ENCODE data around the gene COL23A1.

The COL23A1 gene

DNA sequence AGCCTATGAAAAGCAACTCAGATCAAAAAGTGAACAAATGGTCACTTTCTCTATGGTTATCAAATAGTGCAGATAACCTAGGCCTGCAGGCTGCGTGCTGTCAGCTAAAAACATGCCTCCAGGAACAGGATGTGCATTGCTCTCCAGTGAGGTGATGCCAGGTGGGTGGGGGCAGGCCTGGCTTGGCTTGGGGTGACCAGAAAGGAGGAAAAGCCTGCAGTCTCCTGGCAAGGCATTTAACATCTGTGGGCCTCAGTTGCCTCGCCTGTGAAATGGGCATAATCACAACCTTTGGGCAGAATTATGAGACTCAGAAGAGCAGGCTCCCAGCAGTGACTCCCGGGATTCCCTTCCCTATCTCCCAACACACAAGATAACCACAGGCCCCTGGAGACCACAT lies 135.9 kb downstream of the COL23A1 start:
- no peak for DNase-seq

DNA sequence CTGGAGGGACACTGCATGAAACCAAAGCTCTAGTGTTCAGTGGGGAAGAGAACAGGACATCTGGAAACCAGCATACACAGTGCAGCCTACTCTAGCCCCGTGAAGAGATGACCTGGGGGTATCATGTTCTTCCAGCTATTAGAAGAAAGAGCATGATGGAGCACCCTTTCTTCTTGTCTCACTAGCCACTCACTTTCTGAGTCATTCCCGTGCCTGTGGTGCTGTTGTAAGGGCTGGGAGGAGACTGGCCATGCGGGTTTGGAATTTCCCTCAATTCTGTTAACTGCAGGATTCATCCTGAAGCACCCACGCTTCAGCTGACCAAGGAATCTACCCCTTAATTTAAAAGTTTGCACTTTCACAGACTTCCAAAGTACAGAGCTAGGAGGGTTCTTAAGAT lies 137.0 kb downstream of the COL23A1 start:
- no peak for DNase-seq

DNA sequence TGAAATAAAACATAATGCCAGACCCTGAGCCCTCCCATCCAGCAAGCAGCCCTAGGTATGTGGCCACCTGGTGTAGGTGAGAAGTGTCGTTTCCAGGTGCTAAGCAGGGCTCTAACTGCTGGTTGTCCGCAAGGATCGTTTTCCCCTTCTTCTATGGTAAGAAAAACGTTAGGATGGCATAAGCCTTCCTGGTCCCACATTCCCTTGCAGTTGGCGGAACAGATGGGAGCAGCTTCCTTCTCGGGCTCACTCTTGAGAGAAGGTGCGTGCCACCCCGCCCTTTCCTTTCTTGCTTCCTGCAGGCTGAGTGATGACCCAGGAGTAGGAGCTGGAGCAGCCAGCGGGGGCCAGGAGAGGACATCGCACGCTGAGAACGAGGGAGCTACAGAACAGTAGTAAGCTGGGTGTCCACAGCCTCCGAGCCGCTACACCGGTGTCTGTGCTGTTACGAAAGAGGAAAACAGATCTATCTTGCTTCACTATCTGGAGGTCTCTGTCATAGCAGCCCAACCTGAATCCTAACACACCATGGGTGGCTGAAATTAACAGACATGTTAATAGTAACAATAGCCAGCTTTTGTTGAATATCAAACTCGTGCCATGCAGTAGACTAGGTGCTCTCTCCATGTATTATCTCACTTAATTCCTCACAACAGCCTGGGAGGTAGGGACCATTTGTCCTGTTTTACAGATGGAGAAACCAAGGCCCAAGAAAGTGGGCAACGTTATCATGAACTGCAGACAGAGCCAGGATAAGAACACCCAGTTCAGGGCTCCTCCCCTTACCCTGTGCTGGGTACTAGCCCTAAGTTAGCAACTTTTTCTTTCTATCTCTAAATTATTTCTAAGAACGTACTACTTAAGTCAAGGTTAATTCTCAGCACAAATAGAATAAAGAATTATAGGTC lies 139.8 kb downstream of the COL23A1 start:
- no peak for DNase-seq

DNA sequence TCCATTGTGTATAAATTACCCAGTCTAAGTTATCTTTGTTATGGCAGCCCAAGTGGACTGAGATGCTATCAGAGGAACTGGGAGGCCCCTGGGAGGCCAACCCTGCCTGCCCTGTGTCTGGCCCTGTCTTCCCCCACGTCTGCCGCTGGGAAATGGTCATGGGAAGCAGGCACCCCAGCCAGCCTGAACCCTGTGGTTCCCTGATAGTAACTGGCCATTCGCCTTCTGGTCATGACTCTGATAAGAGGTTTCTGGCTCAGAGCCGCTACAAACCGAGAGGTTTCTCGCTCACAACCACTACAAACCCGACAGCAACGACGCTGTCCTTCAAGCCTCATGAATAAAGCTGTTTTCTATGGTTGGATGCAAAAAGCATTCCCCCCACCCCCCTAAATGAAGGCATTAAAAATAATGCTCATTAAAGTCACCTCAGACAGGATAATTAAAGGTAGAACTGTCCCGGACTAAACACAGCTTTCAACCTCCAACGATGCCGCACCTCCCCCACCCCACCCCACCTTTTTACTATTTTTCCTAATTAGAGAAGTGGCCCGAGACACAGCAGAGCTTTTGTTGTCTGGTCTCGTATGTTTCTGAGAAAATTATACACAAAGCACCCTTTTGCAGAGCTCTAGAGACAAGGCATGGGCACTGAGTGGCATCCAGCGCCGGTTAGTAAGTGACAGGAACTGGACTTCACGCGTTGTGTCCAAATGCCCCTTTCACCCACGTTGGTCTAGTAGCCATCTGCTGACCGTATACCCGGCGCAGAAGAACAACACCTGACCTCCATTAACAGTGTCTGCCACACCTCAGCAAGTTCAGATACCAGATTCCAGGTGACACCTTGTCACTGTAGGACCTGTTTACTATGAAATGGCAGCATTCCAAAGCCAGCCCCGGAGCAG lies 140.8 kb downstream of the COL23A1 start:
- DNase-seq: no peak

DNA sequence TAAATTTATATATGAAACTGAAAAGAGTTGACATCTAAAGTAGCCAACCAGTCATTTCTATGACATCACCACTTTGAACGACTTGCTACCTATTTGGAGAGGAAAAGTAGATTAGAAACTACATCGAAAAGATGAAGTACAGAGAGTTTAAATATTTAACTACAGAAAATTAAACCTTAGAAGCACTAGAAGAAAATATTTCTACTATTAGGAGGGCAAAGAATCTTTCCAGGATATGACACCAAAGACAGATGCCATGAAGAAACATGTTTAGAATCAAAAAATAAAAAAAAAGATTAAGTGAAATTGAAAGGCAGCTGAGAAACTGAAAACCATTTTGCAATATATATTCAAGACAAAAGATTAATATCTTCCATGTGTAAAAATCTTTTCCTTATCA lies 144.7 kb downstream of the COL23A1 start:
- DNase-seq: no peak

DNA sequence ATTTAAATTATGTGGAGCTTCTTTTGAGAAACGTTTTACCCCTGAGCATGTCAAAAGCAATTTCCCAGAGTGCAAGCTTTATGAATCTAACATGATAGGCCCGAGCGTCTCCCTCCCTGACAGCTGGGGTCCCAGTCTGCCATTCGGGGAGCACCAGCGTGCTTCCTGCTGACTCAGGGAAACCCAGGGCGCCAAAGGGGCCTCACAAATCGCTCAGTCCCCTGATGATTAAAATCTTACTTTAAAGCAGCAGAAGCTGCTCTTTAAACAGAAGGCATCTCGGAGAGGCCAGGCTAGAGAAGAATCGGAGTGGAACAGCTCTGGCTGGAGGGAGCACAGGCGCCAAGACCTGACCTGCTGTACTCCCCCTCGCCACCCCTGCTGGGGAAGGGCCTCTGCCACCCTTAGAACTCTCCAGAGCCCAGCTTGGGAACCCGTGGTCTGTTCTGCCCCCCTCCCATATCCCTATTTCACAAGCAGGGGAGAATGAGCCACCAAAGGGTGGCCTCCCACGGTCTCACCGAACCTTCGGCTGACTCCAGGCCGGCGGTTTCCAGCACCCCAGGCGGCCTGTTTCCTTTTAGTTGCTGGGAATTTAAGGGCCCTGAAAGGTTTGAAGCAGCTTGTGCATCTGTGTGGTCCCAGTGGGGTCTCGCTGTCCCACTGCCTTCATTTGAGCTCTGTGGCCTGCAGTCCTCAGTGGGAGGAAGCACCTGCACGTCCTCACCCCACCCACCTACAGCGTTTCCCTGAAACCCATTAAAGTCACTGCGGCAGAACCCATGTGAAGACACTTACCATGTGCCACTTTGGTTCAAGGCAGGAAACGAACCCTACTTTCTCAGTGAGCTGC lies 147.6 kb downstream of the COL23A1 start:
- DNase-seq: no peak

DNA sequence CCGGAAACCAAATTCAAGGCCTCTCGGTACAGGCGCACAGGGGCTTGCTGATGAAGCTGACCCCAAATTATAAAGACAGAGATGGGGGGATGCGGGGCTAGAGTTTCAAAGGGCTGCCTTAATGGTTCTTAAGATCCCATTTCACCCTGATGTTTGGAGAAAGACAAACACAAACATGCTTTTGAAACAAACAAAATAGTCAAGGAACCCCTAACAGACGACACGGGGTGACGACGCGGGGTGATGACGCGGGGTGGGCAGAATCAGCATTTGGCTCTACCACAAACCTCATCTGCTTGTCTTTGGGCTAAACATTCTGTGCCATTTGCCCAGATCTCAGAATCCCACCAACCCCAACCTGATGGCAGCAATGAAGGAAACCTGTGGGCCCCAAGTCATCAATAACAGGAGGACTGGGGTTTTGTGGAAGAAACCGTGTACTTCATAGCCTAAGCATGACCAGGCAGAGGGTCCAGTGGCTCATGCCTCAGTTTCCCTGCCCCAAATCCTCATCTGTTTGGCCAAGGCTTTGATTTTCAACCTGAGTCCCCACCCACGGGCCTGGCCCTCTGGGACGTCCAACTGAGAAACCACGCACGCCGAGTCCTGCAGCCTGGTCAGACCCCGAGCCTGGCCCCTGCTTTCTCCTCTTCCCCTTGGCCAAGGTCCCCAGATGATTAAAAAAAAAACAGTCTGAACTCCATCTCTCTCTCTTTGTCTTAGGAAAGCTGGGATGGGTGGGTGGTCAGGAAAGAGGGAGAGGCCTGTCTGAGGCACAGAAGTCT lies 148.5 kb downstream of the COL23A1 start:
- no peak for DNase-seq

DNA sequence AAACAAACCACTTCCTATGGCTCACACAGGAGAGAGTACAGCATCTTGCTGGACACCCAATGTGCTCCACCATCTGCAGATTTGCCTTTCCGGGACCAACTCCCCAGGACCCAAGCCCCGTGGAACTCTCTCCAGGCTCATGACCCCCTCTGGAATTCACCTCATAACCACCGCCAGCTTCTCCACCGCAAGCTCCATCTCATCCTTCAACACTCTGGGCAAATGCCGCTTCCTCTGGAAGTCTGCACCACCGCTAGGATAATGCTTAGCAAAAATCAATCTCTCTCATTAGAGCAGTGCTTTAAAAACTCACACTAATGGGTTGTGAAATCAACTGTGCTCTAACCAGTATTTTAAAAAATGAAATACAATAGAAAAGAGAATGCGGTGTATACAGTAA lies 150.0 kb downstream of the COL23A1 start:
- DNase-seq: no peak

DNA sequence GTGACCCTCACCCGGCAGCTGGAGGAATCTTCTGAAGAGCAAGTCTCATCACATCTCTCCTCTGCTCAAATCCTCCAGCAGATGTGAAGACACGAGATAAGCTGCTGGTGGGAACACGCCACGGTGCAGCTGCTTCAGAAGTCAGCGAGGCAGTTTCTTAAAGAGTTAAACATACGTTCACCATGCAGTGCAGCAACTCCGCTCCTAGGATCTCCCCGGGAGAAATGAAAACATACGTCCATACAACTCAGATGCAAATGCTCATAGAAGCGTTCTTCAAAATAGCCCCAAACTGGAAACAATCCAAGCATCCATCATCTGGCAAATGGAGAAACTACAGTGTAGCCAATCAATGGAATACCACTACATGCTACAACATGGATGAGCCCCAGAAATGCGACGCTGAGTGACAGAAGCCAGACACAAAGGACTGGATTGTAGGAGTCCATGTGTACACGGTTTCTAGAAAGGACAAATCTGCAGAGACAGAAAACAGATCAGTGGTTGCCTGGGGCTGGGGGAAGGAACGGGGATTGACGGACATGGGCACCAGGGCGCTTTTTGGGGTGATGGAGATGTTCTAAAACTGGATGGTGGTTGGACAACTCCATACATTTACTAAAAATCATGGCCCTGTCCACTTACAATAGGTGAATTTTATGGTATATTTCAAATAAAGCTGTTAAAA lies 150.6 kb downstream of the COL23A1 start:
- no peak for DNase-seq

DNA sequence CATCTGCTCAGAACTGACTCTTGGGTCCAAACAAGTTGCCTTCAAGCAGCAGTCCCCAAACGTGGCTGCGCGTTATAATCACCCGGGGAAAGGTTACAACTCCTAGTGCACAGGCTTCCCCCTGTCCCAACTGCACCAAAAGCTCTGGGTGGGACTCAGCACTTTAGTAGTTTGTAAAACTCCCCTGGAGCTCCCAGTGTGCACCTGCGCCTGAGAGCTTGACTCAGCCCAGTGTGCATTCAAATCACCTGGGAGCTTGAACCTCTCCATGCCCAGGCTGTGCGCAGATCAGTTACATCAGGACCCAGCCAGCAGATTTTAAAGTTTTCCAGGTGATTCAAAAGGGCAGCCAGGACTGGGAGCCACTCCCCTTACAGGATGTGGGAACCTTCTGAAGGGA lies 151.4 kb downstream of the COL23A1 start:
- DNase-seq: no peak

DNA sequence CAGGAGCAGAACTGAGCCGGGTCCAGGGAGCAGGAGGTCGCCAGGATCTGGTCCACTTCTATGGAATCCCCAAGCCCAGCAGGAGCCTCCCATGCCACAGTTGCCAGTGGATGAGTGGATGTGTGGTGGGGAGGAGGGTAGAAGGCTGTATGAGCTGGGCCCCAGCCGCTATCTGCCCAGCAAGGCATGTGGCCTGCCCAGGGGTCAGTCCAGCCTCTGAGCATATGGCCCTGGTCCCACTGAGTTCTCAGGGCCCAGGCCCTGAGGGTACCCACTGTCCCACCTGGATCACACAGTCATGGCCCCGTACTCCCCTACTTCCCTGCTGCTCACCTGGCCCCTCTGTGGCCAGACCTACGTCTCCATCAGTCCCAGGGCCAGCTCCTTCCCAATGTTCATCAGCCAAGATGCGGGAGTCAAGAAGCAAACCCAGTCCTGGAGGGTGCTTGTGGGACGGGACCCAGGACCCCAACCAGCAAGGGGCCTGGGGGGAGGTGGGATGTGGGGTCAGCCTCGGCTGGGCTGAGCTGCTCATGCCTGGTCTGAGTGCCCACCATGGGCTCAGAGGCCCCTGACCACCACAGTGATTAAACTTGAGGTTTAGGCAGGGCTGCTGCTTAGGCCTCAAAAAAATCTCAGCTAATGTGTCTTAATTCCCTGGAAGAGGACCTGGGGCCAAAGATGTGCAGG lies 152.7 kb downstream of the COL23A1 start:
- DNase-seq: no peak

DNA sequence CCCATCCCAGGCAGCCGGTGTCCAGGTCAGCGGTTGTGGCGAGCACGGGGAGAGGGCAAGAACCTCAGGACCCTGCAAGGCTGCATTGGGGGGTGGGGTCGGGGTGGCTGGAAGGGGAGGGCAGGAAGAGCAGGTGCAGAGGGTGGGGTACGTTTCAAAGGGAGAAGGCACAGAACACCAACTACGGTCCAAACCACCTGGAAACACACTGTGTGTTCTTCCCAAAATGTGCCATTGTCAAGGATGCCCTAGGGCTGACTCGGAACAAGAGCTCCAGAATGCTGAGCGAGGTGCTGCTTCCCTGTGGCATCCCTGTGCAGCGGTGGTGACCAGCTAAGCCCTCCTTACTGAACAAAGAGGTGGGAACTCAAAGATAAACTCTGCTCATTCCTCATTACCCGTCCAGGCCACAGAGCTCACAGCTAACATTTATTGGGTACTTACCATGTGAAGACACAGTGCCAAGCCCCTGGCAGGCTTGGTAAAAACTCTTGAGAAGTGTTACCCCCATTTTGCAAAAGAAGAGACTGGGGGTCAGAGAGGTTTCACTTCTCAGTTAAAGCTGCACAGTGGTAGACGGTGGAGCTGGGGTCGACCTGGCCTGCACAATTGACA lies 153.8 kb downstream of the COL23A1 start:
- DNase-seq: no peak

DNA sequence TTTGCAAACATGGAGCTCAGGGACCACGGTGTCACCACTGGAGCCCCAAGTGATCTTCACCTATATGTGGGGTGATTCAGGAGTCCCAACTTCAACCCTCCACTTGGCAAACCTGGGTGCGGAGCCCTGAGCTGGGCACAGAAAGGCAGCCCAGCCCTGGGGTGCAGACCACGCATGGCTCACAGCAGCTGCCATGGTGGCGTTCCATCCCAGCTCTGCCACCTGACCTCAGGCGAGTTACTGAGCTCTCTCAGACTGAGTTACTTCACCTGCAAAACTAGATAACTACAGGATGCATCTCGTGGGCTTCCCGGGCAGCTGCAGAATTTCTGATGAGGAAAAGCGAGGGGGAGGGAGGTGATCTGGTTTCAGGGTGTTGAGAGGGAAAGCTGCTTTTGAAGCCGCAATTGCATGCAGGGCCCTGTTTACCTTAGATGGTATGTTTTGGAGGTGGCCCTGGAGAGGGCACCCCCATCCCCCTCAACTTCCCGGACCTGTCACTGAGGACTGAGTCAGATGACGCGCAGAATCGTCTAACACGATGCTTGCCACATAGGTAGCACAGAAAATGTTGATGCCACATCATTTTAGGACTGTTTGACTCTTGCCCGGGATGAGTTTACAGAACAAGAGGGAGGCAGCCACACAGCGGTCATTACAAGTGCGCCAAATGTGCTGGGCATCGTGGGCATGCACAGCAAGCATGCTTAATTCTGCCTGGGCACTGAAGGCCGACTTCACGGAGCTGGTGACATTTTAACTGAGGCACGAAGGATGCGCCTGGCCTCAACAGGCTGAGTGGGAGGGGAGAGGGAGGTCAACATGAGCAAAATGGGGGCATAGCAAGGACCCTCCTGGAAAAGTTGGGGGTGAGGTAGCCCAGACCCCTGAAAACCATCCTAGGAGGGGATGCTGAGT lies 154.6 kb downstream of the COL23A1 start:
- DNase-seq: no peak

DNA sequence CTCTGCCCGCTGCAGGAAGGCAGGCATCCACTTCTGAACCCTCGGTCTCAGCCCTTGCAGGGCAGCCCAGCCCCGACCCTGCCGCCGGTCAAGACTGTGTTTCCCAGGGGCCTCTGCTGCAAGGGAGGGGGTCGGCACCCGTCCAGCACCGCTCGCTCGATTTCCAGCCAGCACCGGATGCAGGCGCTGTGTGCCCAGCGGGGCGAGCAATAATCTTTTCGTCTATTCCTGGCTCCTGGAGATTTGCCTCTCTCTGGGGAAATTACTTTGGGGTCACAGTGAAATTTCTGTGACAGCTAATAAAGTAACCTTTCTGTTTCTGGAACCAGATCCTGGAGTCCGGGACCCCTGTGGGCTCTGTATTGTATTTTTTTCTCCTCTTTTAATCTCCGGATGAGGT lies 155.3 kb downstream of the COL23A1 start:
- DNase-seq: no peak

DNA sequence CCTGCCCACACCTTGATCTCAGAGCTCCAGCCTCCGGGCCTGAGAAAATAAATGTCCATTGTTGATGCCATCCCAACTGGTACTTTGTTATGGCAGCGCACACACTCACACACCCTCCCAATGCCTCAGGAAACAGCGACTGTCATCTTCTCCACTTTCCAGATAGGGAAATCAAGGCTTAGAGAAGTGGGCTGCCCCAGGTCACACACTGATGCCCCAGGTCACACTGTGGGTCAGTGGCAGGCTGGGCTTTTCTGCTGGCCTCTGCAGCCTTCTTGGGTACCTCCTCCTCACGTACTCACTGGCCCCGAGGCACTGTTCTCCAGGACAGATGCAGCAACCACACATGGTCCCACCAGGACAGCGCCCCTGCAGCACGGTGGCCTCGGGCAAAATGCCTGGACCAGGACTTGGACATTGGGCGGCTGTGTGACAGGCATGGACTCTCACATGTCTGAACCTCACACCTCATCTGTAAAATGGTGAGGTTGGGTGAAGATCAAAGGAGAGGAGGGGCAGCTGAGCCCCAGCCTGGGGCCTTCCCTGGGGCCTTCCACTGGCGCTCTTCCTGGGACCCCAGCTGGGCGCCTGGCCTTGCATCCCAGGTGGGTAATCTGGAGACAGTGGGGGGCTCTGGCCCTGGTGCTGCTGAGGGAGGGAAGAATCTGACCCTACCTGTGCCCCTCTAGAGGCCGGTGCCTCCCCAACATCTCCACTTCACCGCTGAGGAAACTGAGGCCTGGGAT lies 156.0 kb downstream of the COL23A1 start:
- DNase-seq: no peak

DNA sequence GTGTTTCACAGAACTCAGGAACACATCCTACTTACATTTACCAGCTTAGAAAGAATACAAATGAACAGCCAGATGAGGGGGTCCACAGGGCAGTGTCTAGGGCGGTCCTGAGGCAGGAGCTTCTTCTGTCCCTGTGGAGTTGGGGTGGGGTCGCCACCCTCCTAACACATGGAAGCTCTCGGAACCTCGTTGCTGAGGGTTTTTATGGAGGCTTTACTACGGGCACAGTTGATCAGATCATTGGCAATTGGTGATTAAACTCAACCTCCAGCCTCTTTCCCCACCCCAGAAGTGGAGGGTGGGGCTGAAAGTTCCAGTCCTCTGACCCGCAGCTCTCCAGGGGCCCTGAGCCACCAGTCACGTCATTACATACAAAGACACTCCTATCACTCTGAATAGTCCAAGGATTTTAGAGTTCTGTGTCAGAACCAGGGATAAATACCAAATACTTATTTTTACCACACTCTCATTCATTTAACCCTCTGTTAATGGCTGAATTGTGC lies 156.9 kb downstream of the COL23A1 start:
- no peak for DNase-seq

DNA sequence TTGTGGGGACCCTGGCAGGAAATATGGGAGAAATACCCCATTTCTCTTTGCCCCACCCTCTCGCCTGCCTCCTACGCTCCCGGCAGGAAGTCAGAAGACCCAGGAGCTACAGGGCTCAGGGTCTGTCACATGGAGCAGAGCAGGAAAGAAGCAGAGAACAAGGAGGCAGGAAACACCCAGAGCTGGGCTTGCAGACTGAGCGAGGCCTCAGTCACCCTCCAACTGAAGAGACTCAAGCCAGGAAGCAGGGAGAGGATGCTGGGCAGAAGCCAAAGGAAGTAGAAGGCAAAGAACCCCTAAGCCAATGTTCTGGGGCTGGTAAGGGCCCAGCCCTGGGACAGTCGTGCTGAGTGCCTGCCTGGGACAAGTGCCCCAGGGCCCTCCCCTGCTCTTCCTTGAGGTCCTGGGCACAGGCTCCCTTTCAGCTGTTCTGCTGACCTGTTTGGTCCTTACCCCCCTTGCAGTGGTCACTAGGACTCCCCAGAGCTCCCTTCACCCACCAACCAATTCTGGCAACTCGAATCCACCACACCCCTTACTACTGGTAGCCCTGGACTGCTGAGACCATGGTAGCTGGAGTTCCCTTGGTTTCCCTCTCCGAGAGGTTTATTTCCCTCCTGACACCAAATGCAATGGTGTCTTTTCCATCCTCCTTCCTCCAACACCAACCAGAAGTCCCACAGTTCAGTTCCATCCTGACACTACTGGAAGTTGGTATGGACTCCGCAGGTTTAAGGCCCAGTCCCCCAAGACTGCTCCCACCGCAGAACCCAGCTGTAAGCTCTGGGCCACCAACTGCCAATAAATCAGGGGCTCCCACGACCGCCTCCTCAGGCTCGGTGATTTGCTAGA lies 157.5 kb downstream of the COL23A1 start:
- no peak for DNase-seq

Measured in activated CD4-positive, CD25-positive, alpha-beta regulatory T cell treated with anti-CD3 and anti-CD28 coated beads, Interleukin-2, amount 50 U/mL, for 72 hours (primary cell).